T-helper 2 cell treated with Interferon-gamma antibody and Interleukin-4, amounts not matched to agents 5 μg/mL and 100 μg/mL, for 36 hours (primary cell): ENCODE data around the gene KHSRP.
"Not testable (repeated sequence)": the region's sequence is repeated elsewhere in the genome, so short reads cannot be mapped to it uniquely, and the experiment has no call there.

ENCODE experiments used
- DNase-seq: peaks from one replicate; pipeline ENCODE4 v3.0.0; 2021; ENCODE audit warnings: low spot score
- H3K27ac Mint-ChIP-seq: one replicate; pipeline ENCODE4 v1.8.0; 2021; ENCODE audit warnings: mild to moderate bottlenecking, mixed read lengths
- H3K27me3 Mint-ChIP-seq: one replicate; pipeline ENCODE4 v1.8.0; 2021; ENCODE audit warnings: low read depth, mixed read lengths
- H3K36me3 Mint-ChIP-seq: one replicate; pipeline ENCODE4 v1.8.0; 2021; ENCODE audit warnings: low read depth, mixed read lengths
- H3K4me1 Mint-ChIP-seq: one replicate; pipeline ENCODE4 v1.8.0; 2021; ENCODE audit warnings: low read depth, mixed read lengths
- H3K4me3 Mint-ChIP-seq: one replicate; pipeline ENCODE4 v1.8.0; 2022; ENCODE audit warnings: mild to moderate bottlenecking, moderate library complexity, mixed read lengths
- H3K9me3 Mint-ChIP-seq: one replicate; pipeline ENCODE4 v1.8.0; 2021; ENCODE audit warnings: mixed read lengths

The KHSRP gene

DNA sequence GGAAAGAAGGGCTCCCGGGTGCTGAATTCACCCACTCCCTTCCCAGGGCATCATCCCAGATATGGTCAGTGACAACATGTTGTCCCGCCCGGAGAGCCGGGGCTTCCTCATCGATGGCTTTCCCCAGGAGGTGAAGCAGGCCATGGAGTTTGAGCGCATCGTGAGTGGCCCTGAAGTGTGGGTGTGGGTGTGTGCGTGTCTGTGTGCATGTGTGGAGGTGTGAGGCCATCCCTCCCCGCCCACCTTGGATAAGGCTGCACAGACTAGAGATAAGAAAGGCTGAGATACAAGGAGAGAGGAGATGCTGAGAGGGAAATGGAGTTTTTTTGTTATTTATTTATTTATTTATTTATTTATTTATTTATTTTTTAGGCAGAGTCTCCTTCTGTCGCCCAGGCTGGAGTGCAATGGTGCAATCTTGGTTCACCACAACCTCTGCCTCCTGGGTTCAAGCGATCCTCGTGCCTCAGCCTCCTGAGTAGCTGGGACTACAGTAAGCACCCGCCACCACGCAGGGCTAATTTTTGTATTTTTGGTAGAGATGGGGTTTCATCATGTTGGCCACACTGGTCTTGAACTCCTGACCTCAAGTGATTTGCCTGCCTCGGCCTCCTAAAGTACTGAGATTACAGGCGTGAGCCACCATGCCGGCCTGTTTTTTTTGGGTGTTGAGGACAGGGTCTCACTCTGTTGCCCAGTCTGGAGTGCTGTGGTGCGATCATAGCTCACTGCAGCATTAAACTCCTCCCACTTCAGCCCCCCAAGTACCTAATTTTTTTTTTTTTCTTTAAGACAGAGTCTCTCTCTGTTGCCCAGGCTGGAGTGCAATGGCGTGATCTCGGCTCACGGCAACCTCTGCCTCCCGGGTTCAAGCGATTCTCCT is 24.3 kb downstream of the KHSRP start:
- not testable (repeated sequence) for DNase-seq, H3K4me3 Mint-ChIP-seq, H3K9me3 Mint-ChIP-seq, H3K27ac Mint-ChIP-seq, H3K36me3 Mint-ChIP-seq, H3K27me3 Mint-ChIP-seq, H3K4me1 Mint-ChIP-seq

DNA sequence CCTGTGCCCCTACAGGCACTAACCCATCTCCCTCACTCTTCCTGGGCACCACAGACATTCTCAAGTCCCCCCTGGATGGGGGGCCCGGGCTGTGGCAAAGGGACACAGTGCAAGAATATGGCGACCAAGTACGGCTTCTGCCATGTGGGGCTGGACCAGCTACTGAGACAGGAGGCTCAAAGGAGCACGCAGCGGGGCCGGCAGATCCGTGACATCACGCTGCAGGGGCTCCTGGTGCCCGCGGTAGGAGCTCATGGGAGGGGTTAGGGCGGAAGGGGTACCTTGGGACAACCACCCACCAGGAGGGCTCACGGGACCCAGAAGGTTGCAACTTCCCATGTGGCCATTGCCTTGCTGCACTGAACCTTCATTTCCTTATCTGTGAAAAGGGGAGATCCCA is 28.3 kb downstream of the KHSRP start:
- Mint-ChIP-seq H3K9me3 (no peaks in the 10 kb centered on the region), H3K27me3 (no peaks in the 10 kb centered on the region), H3K27ac (no peak overlapping the region), H3K4me3 (no peak overlapping the region), H3K36me3 (peaks cover 12% of the 10 kb centered on the region), H3K4me1 (peaks cover 23% of the 10 kb centered on the region)
- no peak for DNase-seq

DNA sequence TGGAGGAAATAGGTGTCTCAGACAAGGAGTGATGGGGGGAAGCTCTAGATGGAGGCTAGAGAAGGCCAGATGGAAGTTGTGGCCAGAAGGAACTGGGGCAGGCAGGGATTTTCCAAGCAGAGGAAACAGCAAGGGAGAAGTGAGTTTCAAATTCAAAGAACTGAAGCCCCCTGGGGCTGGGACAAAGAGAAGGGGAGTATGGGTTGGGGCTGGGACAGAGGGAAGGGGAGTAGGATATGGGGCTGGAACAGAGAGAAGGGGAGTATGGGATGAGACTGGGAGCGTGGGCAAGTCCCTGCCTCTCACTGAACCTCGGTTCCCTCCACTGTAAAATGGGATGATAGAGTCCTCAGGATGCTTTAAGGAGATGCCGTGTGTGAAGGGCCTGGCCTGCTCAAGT is 29.8 kb downstream of the KHSRP start:
- DNase-seq: no peak
- Mint-ChIP-seq H3K4me1 (peaks cover 27% of the 10 kb centered on the region), H3K27me3 (no peaks in the 10 kb centered on the region), H3K36me3 (peaks cover 17% of the 10 kb centered on the region), H3K27ac (peak overlapping the region; percentile 36), H3K9me3 (no peaks in the 10 kb centered on the region), H3K4me3 (peak overlapping the region; percentile 98)

DNA sequence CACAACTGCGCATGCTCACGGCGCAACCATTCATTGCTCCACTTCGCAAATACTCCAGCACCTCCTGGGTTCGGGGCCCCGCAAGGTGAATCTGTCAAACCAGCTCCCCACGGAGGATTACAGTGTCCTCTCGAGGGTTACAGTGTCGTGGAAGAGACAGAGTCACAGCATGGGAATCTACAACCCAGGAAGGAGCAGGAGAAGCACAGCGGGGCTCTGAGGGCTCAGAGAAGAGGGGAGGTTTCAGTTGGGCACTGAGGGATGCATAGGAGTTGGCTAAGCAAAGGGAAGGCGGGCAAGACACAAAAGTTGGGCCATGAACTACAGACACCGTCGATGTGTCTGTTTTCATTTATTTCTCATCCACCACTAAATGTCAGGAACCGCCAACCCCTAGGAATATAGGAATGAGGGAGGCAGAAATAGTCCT is 30.6 kb downstream of the KHSRP start:
- peak overlapping the region; percentile 97 for H3K27ac Mint-ChIP-seq
- peak overlapping the region; percentile 98 for H3K4me3 Mint-ChIP-seq
- no peaks in the 10 kb centered on the region for H3K27me3 Mint-ChIP-seq
- peaks cover 19% of the 10 kb centered on the region for H3K36me3 Mint-ChIP-seq
- no peak for DNase-seq
- H3K9me3 Mint-ChIP-seq: no peaks in the 10 kb centered on the region
- H3K4me1 Mint-ChIP-seq: peaks cover 27% of the 10 kb centered on the region

DNA sequence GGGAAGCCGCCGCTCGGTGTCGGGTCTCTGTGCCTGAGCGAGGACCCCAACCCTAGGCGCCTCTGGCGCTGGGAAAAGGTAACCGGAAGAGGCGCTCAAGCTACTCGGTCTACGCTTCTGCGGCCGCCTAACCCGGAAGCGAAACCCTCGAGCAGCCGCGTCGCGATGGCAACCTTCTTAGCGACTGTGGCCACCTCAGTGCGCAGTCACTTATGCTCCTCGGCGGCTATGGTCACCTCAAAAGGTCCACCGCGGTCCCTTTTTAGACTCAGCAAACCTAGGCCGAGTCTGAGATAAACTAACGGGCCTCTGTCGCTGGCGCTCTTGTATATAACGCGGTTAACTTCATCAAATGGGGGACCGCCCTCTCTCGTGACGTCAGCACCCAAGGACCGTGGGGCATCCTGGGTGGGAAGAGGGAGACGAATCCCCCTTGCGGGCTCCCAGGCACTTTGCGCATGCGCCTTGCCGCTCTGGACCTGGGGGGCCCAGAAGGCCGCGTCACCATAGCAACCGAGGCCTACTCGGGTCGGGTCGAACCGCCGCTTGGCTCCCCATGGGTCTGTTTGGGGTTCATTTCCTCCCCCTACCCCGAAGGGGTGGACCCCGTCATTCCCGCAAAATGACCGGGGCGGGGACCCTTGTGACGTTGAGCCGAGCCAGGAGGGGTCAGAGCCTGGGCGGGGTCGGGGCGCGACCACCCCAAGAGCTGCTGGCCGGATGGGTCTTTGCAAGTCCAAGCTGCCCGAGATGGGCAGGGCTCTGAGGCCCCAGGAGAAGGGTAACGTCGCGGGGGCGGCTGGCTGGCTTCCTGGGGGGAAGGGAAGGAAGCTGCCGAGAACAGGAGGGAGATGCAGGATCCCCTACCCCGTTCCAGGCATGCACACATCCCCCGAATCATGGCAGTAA is 31.3 kb downstream of the KHSRP start, which contains the start of gene GTF2F1:
Gene GTF2F1, minus strand, starts transcription at position 91 of the 909 bp plus-strand sequence. CDS start 169 bp downstream, outside the sequence.
- peak within 1 kb of the TSS; percentile 98 for H3K4me3 Mint-ChIP-seq
- peaks cover 22% of the 10 kb centered on the region for H3K36me3 Mint-ChIP-seq
- peak; percentile 86 for DNase-seq
- H3K27me3 Mint-ChIP-seq: no peaks in the 10 kb centered on the region
- H3K9me3 Mint-ChIP-seq: no peaks in the 10 kb centered on the region
- peaks cover 27% of the 10 kb centered on the region for H3K4me1 Mint-ChIP-seq
- peak within 1 kb of the TSS; percentile 97 for H3K27ac Mint-ChIP-seq

DNA sequence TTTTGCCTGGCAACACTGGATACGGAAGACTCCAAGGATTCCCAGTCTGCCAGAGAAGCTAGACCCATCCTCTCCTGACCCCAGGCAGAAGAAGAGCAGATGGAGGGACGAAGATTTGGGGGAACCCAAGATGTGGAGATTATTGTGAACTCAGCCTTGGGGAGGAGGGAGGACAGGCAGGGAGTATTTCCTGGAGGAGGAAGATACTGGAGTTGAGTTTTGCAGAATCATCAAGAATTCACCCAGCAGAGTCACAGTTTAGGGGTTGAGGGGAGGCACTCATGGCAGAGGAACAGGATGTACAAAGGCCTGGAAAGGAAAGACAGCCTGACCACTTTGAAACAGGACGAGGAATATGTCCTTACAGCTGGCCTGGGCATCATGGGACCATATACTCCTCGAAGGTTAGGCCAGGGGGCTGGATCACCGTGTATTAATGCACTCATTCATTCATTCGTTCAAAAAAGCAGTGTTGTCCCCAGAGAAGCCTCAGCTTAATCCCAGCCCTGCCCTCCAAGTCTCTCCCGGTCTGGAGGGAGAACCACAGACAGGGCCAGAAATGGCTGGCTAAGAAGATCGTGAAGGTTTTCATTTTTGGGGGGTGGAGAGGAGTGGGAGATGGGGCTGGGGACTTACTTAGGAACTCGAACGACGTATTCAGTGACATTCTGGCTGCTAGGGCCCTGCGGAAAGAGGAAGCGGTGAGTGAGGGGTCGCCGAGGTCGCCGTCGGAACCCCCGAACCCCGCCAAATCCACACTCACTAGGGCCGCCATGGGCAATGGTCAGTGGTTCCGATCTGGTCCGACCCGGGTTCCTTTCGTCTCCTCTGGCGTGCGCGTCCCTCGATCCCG is 32.2 kb downstream of the KHSRP start:
- Mint-ChIP-seq H3K27ac (peak overlapping the region; percentile 97), H3K4me3 (peak overlapping the region; percentile 98), H3K36me3 (peaks cover 25% of the 10 kb centered on the region), H3K4me1 (peaks cover 27% of the 10 kb centered on the region), H3K27me3 (no peaks in the 10 kb centered on the region), H3K9me3 (no peaks in the 10 kb centered on the region)
- no peak for DNase-seq

DNA sequence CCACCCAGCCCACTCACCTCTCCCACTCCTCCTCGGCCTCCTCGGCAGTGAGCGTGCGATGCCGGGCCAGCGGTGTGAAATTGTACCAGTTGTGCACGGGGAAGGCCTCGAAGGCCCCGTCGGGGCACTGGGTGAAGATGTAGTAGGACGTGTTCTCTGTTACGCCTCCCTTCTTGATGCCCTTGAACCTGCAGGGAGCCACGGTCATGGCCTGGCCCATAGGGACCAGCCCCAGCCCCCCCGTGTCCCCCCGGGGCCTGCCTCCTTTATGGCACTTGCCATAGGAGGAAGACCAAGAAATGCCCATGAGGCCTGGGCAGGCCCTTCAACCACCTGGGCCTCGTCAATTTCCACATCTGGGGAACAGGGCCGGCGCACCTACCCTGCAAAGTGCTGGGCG is 37.2 kb downstream of the KHSRP start:
- peaks cover 40% of the 10 kb centered on the region for H3K36me3 Mint-ChIP-seq

DNA sequence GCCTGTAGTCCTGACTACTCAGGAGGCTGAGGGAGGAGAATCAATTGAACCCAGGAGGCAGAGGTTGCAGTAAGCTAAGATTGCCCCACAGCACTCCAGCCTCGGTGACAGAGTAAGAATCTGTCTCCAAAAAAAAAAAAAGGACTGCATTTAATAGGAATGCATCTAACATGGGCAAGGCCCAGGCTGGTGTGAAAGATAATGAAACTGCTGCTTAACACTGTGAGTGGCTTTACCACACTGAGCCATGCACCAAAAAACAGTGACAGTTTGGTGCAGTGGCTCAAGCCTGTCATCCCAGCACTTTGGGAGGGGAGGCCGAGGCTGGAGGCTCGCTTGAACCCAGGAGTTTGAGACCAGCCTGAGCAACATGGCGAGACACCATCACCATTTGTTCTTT is 40.2 kb downstream of the KHSRP start:
- Mint-ChIP-seq H3K27ac (no peak overlapping the region), H3K4me3 (no peak overlapping the region), H3K36me3 (peaks cover 50% of the 10 kb centered on the region), H3K27me3 (no peaks in the 10 kb centered on the region), H3K9me3 (no peaks in the 10 kb centered on the region), H3K4me1 (no peaks in the 10 kb centered on the region)
- DNase-seq: no peak

More for the DNA sequence above, 37.2 kb downstream of the KHSRP start:
- Mint-ChIP-seq H3K4me3 (no peak overlapping the region), H3K9me3 (no peaks in the 10 kb centered on the region), H3K4me1 (peaks cover 13% of the 10 kb centered on the region), H3K27me3 (no peaks in the 10 kb centered on the region), H3K27ac (no peak overlapping the region)
- DNase-seq: no peak

DNA sequence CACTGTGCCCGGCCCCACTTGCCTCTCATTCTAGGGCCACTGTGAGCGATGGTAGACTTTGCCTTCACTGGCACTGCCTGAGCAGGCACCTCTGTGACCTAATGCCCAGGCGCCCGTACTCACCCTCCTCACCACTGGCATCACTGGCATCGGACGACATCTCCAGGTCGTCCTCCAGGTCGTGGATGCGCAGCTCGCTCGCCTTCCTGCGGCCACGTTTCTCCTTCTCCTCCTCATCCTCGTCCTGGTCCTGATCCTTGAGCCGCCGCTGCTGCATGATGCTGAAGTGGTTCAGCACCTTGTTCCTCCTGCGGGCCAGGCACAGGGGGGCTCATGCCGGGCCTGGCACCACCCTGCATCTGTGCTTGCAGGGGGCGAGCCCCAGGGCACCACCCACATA is 41.4 kb downstream of the KHSRP start:
- Mint-ChIP-seq H3K4me1 (no peaks in the 10 kb centered on the region), H3K4me3 (no peak overlapping the region), H3K36me3 (peaks cover 53% of the 10 kb centered on the region), H3K27me3 (no peaks in the 10 kb centered on the region), H3K9me3 (no peaks in the 10 kb centered on the region), H3K27ac (no peak overlapping the region)
- no peak for DNase-seq

DNA sequence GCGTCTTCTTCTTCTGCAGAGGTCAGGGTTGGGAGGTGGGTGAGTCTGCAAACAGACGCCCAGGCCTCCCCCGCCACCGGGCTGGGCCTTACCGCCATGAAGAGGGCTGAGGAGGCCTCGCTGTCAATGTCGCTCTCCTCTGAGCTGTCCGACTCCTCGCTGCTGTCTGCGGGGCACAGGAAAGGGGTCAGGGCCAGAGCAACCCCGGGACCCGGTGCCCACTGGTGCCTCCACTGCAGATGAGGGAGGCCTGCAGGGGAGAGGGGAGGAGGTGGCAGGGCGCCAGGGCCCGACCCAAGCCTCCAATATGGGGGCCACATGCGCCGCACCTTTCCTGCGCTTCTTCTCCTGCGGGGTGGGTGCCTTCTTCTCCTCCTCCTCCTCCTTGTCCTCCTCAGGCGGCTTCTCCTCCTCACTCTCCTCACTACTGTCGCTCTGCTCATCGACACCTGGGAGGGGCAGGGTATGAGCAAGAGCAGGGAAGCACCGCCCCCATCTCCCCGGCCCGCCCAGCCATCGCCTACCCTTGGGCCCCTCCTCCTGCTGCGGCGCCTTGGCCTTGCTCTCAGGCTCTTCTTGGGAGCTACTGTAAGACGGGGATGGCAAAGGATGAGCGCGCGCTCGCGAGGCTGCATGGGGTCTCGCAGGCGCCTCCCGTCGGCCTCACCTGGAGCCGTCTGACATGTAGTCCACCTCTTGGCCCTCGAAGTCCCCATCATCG is 43.4 kb downstream of the KHSRP start:
- no peaks in the 10 kb centered on the region for H3K9me3 Mint-ChIP-seq
- no peak overlapping the region for H3K27ac Mint-ChIP-seq
- H3K27me3 Mint-ChIP-seq: no peaks in the 10 kb centered on the region
- H3K4me3 Mint-ChIP-seq: no peak overlapping the region
- H3K4me1 Mint-ChIP-seq: no peaks in the 10 kb centered on the region
- H3K36me3 Mint-ChIP-seq: peaks cover 45% of the 10 kb centered on the region
- DNase-seq: no peak

DNA sequence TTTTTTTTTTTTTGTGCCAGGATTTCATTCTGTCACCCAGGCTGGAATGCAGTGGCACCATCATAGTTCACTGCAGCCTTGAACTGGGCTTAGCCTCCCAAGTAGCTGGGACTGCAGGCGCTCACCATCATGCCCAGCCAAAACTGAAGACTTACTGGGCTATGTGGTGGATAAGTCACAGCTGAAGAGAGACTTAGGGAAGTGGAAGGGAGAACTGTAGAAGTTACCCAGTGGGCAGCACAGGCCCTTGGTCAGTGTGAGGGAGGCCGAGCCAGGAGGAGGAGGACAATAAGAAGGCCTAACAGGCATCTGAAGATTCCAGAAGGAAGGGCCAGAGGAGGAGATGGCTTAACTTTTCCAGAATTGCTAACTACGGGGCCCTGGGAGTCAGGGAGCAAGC is 44.9 kb downstream of the KHSRP start:
- no peak for DNase-seq
- H3K27ac Mint-ChIP-seq: peak overlapping the region; percentile 42
- no peak overlapping the region for H3K4me3 Mint-ChIP-seq
- H3K4me1 Mint-ChIP-seq: no peaks in the 10 kb centered on the region
- peaks cover 41% of the 10 kb centered on the region for H3K36me3 Mint-ChIP-seq
- H3K27me3 Mint-ChIP-seq: no peaks in the 10 kb centered on the region
- H3K9me3 Mint-ChIP-seq: no peaks in the 10 kb centered on the region

DNA sequence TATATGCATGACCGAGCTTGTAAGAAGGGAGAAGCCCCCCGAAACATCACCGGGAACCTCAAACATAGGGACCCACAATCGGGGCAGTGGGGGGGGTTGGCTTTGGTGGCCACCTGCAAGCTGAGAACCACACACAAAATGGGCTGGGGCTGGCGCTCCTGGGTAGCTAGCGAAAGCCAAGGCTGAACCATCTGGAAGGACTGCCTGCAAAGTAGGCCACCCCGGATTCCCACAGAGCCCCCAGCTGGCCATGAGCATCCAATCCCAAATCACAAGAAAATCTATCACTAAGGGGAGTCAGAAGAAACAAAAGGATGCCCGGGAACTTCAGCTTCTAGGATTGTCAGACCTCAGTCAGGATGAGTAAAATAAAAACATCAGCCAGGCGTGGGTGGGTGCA is 46.1 kb downstream of the KHSRP start:
- no peak for DNase-seq
- Mint-ChIP-seq H3K36me3 (peaks cover 40% of the 10 kb centered on the region), H3K4me3 (no peak overlapping the region), H3K27ac (no peak overlapping the region), H3K27me3 (no peaks in the 10 kb centered on the region), H3K4me1 (peaks cover 4% of the 10 kb centered on the region), H3K9me3 (no peaks in the 10 kb centered on the region)

DNA sequence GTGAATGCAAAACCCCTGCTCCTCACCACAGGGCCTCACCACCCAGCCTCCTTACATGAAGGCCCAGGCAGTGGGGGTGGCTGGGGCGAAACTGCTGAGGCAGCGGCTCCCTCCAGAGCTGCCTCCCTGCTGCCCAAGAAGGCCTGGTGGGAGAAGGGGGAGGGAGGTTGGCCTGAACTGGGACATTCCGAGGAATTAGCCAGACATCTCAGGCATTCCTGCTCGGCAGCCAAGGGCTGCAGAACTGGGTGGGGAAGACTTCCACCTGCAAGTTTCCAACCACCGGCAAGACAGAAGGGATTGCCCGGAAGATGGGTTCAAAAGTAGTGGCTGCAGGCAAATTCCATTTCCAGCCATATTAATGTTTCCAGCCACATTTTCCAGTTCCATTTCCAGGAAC is 46.6 kb downstream of the KHSRP start:
- DNase-seq: no peak

More for the DNA sequence above, 46.6 kb downstream of the KHSRP start:
- H3K27me3 Mint-ChIP-seq: no peaks in the 10 kb centered on the region
- peaks cover 5% of the 10 kb centered on the region for H3K4me1 Mint-ChIP-seq
- H3K4me3 Mint-ChIP-seq: no peak overlapping the region
- H3K27ac Mint-ChIP-seq: no peak overlapping the region
- H3K9me3 Mint-ChIP-seq: no peaks in the 10 kb centered on the region
- H3K36me3 Mint-ChIP-seq: peaks cover 36% of the 10 kb centered on the region
